C1 segment of cervical spinal cord (tissue), 14 donors: Measurements from ENCODE around the gene C6orf136.
"Not testable (repeated sequence)": the region's sequence is repeated elsewhere in the genome, so short reads cannot be mapped to it uniquely, and the experiment has no call there.

Source experiments
- DNase-seq, 14 donors: peaks; one replicate each; lab custom pipeline; 2025; lab: John Stamatoyannopoulos, UW

Gene C6orf136

DNA sequence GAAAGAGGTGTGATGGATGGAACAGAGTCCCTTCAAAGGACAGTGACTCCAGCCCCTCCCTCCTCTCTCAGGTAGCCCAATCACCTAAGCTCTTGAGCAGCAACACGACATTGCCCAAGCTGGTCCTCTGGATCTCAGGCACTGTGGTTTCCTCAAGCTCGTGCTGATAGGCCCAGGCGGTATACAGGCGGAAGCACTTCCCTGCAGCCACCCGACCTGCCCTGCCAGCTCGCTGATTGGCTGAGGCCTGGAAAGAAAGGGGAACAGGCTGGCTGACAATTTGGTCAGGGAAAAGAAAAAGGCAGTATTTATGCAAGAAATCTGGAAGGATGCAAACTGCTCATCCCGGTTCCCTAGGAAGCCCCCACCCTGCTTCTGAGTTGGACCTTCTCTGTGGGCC, 9.6 kb downstream of the C6orf136 start:
- DNase-seq, result peak in 2 of 14 donors; percentile 4 to 5

DNA sequence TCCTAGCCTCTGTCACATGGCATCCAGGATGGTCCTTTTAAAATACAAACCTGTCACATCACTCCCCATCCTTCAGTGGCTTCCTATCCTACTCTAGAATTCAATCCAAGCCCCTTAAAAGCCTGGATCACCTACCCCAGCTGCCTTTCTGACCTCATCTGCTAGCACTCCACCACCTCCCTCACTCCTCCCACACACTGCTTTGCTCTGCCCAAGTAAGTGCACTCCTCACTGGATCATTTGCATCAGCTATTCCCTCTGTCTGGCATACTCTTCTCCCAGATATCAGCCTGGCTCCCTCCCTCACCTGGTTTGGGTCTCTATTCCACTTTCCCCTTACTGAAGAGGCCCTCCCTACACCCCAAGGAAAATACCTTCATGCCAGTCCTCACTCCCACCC, 10.5 kb downstream of the C6orf136 start:
- no peak for DNase-seq

DNA sequence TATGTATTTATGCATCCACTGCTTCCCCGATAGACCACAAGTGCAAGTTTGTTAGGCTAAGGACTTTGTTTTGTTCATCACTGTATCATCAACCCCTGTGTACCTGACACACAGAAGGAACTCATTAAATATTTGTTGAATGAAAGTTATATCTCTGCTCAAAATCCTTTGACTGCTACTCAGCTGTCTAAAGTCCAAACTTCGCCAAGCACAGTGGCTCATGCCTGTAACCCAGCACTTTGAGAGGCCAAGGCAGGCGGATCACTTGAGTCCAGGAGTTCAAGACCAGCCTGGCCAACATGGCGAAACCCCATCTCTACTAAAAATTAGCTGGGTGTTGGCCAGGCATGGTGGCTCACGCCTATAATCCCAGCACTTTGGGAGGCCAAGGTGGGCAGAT, 11.0 kb downstream of the C6orf136 start:
- DNase-seq, result not testable (repeated sequence)

DNA sequence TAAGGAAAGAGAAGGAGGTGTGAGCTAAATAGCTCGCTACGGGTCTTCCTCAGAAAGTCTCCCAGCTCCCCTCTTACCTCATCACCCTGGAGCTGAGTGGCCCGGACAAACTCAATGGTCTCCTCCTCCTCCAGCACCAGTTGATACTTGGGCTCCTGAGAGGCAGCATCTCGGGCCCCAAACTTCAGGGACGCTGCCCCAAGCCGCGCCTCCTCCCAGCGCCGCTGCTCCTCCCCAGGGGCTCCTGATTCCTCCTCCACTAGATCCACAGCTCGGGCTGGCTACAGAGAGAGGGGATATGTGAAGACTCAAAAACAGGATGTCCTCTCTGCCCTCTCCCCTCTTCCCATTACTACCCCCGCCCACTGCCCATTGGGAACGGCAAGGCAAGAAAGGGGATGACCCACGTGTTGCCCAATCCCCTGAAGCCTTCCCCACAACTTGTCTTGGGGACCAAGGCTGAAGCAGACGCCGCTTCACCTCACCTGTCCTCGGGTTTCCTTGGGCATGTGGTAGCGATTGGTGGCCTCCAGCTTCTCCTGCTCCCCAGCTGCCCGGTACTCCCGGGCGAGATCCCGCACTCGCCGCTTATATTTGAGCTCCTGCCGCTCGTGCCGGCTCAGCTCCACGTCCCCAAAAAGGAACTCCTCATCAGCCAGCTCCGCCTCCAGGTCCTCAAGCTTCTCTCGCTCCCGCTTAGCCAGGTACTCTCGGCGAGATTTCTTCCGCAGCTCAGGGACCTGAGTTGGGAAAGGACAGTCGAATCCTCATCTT, 18.2 kb downstream of the C6orf136 start:
- DNase-seq, result no peak

DNA sequence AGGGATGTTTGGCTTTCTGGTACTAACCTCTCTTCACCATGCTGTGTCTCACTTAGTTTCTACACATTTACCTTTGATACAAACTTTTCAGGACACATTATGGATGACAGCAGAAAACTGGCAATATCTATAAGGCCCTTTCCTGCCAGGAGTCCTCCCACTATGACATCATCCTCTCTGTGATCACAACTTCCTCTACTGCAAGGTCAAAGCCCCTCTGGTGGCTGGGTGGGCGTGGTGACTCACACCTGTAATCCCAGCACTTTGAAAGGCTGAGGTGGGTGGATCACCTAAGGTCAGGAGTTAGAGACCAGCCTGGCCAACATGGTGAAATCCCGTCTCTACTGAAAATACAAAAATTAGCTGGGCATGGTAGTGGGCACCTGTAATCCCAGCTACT, 19.4 kb downstream of the C6orf136 start:
- DNase-seq, result not testable (repeated sequence)

DNA sequence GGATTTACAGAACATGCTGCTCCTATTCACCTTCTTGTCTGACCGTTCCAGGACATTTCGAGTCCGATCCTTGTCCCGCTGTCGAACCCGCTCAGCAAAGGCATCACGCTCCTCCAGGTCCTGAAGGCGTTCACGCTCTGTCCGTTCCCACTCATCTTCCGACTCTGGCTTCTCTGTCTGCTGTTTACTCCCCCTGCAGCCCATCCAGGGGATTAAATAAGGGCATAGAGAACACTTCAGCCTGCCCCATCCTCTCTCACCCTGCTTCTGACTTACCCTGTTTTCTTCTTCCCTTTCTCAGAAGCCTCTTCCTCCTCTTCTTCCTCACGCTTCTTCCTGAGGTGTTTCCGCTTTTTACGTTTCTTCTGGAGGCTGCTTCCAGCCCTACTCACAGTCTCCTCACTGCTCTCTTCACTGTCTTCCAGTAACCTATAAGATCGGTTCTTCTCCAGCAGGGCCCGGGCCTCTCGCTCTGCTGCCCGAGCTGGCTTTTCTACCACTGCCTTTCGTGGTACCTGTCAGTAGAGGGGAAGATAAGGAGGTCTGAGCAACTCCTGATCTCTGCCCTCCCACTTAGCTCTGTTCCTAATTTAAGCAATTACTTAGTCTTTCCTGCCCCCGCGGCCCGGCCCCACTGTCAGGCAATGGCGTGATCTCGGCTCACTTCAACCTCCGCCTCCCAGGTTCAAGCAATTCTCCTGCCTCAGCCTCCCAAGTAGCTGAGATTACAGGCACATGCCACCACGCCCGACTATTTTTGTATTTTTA, 24.0 kb downstream of the C6orf136 start:
- no peak for DNase-seq

DNA sequence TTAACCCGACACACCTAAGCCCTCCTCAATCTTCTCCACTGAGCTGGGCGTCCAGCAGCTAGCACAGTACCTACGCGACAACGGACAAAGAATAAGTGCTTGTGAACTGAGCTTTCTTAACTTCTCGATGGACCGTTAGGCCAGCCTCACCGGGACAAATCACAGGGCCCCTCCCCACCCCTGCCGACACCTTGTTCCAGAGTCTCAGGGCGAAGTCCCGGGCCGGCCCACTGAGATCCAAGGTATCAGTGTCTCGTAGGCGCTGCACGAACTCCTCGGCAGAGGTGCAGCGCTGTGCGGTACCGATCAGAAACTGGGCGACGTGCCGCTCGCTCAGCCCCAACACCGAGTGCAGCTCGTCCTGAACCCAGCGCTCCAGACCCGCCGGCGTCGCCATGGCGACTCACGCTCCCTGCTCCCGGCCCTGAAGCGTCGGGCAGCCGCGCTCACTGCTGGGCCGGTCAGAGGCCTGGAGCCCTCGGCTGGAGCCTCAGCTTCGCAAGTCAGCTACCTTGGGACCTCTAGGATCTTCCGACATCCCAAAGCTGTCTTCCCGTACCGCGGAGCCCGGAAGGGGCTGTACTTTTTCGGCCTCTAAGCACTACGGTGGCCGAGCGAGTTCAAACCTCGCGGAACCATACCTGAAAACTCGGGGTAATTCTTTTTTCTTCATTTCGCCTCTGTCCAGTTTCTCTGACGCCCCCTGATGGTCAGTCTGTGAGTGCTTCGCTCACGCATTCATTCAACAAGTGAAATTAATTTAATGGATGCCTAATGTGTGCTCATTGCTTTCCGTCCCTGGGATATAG, 25.7 kb downstream of the C6orf136 start, which contains the start of gene DHX16:
DHX16 (minus strand) TSS at position 562 of the 809 bp plus-strand sequence; CDS start at position 397, 165 bp downstream.
- DNase-seq, result peak; percentile 24 to 93 (median 82)

DNA sequence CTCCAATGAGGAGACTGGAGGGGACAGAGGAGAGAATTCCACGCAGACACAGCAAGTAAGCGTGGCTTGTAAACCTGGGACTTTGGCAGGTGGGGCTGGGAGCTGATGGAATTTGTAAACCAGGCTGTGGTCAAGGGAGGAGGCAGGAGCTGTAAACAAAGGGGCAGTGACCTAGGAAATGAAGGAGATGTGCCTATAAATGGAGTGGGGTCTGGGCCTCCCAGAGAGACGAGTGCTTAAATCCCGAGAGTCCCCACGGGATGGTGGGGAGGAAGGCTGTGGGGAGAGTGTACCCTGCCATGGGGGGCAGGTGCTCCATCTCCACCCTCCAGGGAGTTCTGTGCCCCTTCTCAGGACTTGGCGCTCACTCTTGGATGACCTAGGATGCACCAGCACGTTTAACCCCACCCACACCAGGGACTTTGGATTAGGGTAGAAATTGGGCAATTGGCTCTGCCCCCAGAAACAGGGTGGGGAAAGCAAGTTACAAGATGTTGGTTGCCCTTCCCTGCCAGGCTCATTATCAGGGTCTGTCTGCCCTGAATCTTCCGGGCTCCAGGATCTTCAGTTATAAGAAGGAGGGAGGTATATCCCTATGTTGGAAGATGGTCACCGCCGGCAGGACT, 29.8 kb downstream of the C6orf136 start:
- DNase-seq, result no peak

DNA sequence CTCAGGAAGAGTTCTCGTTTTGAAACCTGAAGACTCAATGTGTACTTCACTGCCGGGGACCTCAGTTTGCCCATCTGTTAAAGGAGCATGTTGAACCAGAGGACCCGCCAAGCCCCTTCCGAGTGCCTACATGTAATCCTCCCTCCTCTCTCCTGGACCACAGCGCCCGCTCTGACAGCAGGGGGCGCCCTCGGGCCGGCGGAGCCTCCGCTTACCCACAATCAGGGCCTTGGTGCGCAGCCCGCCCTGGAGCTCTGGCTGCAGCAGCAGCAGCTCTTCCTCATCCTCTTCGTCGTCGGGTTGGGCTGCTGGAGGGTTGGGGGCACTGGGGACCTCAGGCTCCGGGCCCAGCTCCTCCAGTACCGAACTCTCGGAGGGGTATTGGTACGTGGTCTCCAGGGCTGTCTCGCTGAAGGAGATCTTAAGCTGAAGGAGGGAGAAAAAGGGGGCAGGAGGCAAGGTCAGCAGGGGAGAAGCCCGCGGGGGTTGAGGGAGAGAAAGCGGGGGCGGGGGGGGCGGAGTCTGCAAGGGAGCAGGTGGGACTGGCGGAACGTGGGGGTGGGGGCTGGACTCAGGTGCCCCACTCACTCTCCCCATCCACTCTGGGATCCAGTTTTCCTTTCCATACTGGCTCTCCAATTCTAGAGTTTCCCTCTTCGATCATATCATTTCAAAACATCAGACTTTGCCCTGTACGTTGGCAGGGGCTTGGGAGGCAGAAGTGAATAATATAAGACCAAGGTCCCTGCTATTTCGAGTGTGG, 32.2 kb downstream of the C6orf136 start:
- peak in 13 of 14 donors; percentile 22 to 87 (median 72) for DNase-seq

DNA sequence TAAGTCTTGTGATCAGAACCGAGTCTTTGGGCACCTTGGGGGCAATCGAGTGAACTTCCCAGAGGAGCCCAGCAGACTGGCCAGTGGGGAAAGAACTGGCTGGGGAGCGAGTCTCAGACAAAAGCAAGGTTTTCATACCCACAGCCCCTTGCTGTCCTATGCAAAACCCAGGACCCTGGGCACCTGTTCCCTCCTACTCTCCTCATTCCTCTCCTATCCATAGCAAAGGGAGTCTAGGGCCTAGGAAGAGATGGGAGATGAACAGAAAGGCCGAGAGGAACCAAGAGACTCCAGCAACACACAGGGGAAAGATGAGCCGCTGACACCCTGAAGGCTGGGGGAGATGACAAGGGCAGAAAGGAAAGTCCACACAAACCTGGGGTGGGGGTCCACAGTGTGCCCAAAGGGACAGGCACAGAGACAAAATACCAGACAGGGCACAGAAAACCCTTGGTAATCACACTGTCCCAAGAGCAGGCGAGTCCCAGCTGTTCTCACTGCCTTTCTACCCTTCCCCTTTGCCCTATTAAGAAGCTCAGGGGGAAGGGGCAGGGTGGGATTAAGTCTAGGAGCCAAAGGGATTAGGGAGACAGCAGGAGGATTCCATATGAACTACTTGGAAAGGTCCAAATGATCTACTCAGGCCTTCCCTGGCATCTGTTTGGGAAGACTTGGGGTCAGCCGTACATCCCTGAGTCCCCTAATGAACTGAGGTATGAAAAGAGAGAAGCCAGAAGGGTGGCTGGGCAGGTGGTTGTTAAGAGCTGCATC, 33.0 kb downstream of the C6orf136 start:
- no peak for DNase-seq

DNA sequence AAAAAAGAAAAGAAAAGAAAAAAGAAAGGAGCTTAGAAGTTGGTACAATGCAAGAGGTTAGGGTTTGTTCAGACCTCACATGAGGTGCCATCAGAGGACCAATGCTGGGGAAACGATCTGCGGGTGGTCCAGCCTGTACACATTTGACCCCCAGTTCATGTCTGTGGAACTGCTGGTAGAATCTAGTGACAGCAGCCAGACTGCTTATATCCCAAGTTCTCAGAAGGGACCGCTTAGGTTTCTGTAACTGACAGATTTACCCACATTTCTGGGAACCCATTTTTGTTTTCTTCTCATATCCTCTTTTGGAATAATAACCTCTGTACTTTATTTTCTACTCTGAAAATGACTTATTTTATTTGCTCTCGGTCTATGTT, 34.8 kb downstream of the C6orf136 start:
- no peak for DNase-seq

DNA sequence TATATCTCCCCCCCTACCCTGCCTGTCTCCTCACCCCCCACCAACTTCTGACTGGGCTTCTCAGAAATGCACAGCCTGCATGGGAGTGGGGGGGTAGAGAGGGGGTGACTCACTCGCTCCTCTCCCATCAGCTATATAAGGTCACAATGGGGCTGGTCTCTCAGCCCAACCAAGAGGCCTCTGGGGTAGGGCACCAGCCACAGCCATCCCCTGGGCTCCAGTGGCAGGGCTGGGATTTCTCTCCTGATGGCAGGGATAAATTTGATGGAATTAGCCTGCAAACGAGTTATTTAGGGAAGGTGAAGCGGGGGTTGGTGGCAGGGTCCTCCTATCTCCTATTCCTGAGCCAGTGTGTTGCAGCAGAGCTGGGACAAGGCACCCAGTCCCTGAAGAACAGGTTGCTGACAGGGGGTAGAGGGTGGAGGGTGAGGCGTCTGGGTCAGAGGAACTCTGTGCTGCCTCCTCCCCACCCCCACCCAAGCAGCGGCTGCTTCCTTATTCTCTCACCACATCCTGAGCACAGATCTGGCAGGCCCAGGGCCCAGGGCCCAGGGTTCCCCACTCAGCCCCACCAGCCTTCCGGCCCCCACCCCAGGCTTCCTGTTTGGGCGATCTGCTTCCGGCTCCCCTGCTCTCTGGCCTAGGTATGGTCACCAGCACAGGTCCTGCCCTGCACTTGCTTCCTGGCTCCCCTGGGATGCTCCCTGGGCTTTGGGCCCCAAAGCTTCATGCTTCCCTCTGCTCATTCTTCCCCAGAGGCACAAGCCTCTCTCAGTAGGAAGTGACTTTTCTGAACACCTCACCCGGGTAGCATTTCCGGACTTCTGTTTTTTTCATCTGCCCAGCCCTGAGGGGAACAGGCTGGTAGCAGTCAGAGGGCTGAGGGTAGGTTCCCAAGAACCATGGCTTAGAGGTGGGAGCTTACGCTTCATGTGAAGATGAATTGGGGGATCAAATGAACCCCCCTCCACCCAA, 35.5 kb downstream of the C6orf136 start:
- peak in 10 of 14 donors; percentile 33 to 78 (median 48) for DNase-seq

DNA sequence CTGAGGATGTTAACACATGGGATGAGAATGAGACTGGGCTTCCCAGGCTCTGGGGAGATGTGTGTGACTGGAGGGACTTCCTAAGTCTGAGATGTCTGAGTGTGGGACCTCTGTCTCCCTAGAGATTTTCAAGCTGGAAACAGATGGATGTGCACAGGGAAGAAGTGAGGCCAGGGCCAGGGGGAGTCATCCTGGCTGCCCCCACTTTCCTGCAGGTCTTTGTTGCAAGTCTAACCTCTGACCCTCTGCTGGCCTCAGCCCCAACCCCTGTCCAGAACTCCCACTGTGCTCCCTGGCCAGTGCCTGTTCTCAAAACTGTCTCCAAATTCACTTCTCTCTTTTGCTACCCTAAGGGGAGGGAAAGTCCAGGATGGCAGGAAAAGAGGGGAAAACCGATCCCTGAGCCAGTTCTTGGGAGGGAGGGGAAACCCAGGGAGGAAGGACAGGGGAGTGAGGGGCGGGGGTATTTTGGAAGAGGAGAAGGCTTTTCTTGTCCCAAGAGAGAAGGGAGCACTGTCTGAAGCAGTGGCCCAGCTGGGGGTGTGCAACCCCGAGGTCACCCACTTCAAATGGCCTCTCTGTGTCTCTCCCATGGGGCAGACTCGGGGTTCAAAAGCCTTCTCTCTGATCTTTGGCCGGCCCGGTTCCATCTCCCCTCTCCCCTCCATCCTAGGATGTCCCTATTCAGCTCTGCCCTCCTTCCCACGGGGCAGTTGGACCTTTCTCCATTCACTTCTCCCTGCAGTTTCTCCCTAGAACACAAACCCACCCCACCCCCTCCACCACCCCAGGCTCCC, 36.4 kb downstream of the C6orf136 start:
- peak in 2 of 14 donors; percentile 18 to 25 for DNase-seq

DNA sequence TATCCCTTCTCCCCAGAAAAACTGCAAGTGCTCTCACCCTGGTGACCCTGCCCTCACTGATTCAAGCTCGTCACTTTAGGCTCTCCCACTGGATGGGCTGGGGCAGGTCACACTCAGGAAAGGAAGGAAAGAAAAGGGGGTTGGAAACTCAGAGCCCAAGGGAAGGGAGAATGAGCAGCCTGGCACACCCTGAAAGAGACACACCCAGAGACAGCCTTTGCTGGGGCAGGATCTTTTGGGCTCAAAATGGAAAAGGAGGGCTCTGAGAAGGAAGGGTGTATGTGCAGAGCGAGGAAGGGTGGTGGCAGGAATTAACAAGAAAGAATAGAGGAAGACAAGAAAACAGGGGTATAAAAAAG, 37.0 kb downstream of the C6orf136 start:
- DNase-seq, result no peak

DNA sequence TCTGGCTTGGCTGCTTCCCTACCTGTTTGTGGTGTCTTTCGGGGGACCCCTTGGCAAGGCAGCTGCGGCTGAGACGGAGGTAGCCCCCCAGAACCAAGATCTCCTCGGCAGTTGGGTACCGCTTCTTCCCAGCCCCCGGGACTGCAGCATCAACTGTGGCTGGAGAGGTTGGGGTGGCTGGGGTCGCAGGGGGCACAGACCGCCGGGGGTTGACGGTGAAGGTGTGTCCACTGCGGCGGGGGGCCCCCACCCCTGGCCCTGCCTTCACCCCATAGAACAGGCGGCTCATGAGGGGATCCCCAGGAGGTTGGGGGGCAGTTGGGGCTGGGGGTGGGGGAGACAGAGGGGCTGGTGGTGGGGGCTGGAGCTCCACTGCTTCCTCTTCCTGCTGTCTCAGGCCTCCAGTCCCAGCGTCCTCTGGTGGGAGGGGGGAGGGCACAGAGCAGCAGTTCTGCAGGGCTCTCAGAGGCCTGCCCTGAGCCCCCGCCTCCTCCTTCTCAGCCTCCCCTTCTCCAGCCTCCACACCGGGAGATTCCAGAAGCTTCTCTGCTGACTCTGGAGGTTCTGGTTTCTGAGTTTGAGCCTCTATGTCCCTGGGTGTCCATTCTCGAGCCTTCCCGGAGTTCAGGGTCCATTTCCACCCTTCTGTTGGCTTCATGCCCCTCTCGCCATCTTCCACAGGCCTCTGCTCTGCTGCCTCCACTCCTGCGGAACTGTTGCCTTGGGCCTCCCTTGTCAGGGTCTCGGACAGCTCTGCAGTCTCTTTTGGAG, 37.6 kb downstream of the C6orf136 start:
- peak in 5 of 14 donors; percentile 6 to 56 (median 22) for DNase-seq

DNA sequence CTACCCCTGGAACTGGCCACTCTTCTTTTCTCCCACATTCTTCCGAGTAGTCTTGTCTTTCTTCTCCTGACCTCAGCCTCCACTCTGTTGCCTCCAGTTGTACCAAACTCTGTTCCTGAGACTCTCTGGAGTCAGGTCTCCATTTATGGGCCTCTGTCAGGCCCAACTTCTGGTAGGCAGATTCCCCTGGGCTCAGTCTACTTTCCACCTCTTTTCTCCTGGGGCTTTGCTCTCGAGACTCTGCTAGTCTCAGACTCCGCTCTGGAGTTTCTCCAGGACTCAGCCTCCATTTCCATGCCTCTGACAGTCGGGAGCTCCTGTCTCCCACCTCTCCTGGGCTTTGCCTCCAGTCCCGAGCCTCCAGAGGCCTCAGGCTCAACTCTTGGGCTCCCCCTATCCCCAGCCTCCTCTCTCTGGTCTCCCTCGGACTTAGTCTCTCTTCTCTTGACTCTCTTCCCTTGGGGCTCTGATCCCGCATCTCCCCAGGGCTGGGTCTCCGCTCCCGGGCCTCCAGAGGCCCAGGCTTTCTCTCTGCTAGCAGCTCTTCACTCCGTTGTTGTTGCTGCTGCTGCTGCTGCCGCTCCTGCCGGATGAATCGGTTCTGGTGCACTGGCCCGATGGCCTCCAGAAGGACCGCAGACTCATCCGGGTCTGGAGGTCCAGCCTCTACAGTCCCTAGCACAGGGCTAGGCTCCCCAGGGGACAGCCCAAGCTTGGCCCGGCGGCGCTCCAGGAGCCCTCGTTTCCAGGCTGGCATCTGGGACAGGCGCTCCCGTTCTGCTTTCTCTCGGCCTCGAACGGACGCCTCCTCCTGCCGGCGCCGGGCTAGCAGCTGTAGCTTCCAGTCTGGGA, 38.5 kb downstream of the C6orf136 start:
- no peak for DNase-seq
